Measurements from ENCODE around the gene ST6GALNAC3.

The ST6GALNAC3 gene

GRCh38 chr1:76543495-76543894, 468.9 kb downstream of the ST6GALNAC3 start:
- DNase-seq, result no peak

- DNase-seq, result no peak
Measured at GRCh38 chr1:76546354-76546933, 471.9 kb downstream of the ST6GALNAC3 start.

GRCh38 chr1:76547916-76548315, 473.4 kb downstream of the ST6GALNAC3 start:
- DNase-seq, result no peak

GRCh38 chr1:76548513-76549100, 474.1 kb downstream of the ST6GALNAC3 start:
- no peak for DNase-seq

GRCh38 chr1:76554283-76554682, 479.7 kb downstream of the ST6GALNAC3 start:
- no peak for DNase-seq

- no peak for DNase-seq
Measured at GRCh38 chr1:76562292-76562691, 487.7 kb downstream of the ST6GALNAC3 start.

GRCh38 chr1:76568573-76569238, 494.2 kb downstream of the ST6GALNAC3 start:
- no peak for DNase-seq

- DNase-seq, result no peak
Measured at GRCh38 chr1:76571248-76571647, 496.7 kb downstream of the ST6GALNAC3 start.

GRCh38 chr1:76572229-76572628, 497.7 kb downstream of the ST6GALNAC3 start:
- DNase-seq, result no peak

GRCh38 chr1:76576876-76577524, 502.5 kb downstream of the ST6GALNAC3 start:
- no peak for DNase-seq

- no peak for DNase-seq
Measured at GRCh38 chr1:76577525-76578185, 503.1 kb downstream of the ST6GALNAC3 start.

- no peak for DNase-seq
Measured at GRCh38 chr1:76580206-76580605, 505.7 kb downstream of the ST6GALNAC3 start.

- no peak for DNase-seq
Measured at GRCh38 chr1:76581712-76582111, 507.2 kb downstream of the ST6GALNAC3 start.

GRCh38 chr1:76583235-76583868, 508.8 kb downstream of the ST6GALNAC3 start:
- DNase-seq, result no peak

GRCh38 chr1:76583875-76584477, 509.4 kb downstream of the ST6GALNAC3 start:
- no peak for DNase-seq

- DNase-seq, result no peak
Measured at GRCh38 chr1:76585980-76586674, 511.6 kb downstream of the ST6GALNAC3 start.

GRCh38 chr1:76587212-76587611, 512.7 kb downstream of the ST6GALNAC3 start:
- no peak for DNase-seq

- DNase-seq, result no peak
Measured at GRCh38 chr1:76591461-76591860, 516.9 kb downstream of the ST6GALNAC3 start.

GRCh38 chr1:76591963-76592362, 517.4 kb downstream of the ST6GALNAC3 start:
- DNase-seq, result no peak

- DNase-seq, result no peak
Measured at GRCh38 chr1:76593141-76593540, 518.6 kb downstream of the ST6GALNAC3 start.

- no peak for DNase-seq
Measured at GRCh38 chr1:76593618-76594017, 519.1 kb downstream of the ST6GALNAC3 start.

GRCh38 chr1:76595024-76595423, 520.5 kb downstream of the ST6GALNAC3 start:
- DNase-seq, result no peak
